H1 (cell line): ENCODE measurements around the gene WDFY3.

Experiments used
- KDM1A ChIP-seq: fragments of 200-600, 300-600 bp; sonication (generic); IDR thresholded peaks from 2 replicates; pipeline ENCODE4 v1.7.1; 2016; ENCODE audit warnings: mild to moderate bottlenecking, low read length, borderline replicate concordance
- KDM5A ChIP-seq: fragments of 200-600 bp; IDR thresholded peaks from 2 replicates; pipeline ENCODE4 v1.7.1; 2012; ENCODE audit warnings: mild to moderate bottlenecking, low read length, inconsistent platforms, mixed read lengths
- NRF1 ChIP-seq: IDR thresholded peaks from 2 replicates; pipeline ENCODE4 v1.6.1; 2011; ENCODE audit warnings: mild to moderate bottlenecking, low read depth, low read length, improper control_type of control experiment
- ZNF274 ChIP-seq: IDR thresholded peaks from 2 replicates; pipeline ENCODE4 v1.7.0; 2012; ENCODE audit warnings: low read length, borderline replicate concordance; ENCODE audit errors: extremely low read depth

DNA sequence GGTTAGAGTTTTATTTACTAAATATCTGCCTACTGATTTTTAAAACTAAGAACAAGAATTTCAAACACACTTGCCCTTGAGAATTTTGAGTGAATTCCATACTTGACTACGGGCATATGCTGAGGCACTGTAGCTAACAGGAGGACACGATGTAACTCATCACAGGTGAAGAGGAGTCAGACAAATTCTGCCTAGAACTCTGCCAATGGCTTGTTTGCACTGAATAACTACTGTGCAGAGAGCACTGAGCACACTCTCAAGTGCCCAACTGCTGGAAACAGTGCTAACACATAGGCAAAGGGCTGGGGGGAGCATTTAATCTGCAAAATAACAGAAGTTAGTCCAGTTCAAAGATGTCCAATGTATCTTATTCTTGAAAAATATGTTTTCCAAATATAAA, 104.4 kb downstream of the WDFY3 start:
- TF ChIP-seq NRF1, result no peak
- no peak for TF ChIP-seq KDM1A
- no peak for TF ChIP-seq KDM5A
- TF ChIP-seq ZNF274, result no peak
